Astrocyte (in vitro differentiated cells and primary cell): ENCODE measurements around the gene OCA2.

Experiments used
- CTCF ChIP-seq: IDR thresholded peaks from 2 replicates; pipeline ENCODE4 v1.5.1; 2011; ENCODE audit warnings: low read depth, mild to moderate bottlenecking, inconsistent platforms, low read length, moderate library complexity; ENCODE audit not compliant: insufficient read depth
- EZH2 ChIP-seq: IDR thresholded peaks from 2 replicates; pipeline ENCODE4 v1.6.1; 2012; ENCODE audit warnings: mild to moderate bottlenecking, low read length, inconsistent platforms; ENCODE audit not compliant: insufficient read depth

GRCh38 chr15:28080386-28080785, 18.7 kb downstream of the OCA2 start:
- TF ChIP-seq CTCF (no peak), EZH2 (no peak)
